OCI-LY1 (cell line): ENCODE data around the gene PRR36.

ENCODE experiments used
- H2AFZ ChIP-seq: fragments of 200-600 bp; sonication (generic), shearing (Covaris generic); 2 replicates; pipeline ENCODE4 v1.6.0; 2014; ENCODE audit warnings: antibody characterized with exemption, mild to moderate bottlenecking, low read length
- H3F3A ChIP-seq: fragments of 200-600 bp; sonication (generic), shearing (Covaris generic); 2 replicates; pipeline ENCODE4 v1.6.0; 2014; ENCODE audit warnings: mild to moderate bottlenecking, antibody characterized with exemption, low read length, moderate library complexity; ENCODE audit not compliant: insufficient read depth
- H3K27ac ChIP-seq: fragments of 200-600 bp; sonication (generic); 2 replicates; pipeline ENCODE4 v1.5.1; 2014; ENCODE audit warnings: low read length, mixed run types, mild to moderate bottlenecking, low read depth; ENCODE audit not compliant: poor library complexity, severe bottlenecking
- H3K27me3 ChIP-seq: fragments of 200-600 bp; sonication (generic); 2 replicates; pipeline ENCODE4 v1.6.0; 2014; ENCODE audit warnings: antibody characterized with exemption, mild to moderate bottlenecking, low read length, moderate library complexity; ENCODE audit not compliant: insufficient read depth
- H3K36me3 ChIP-seq: fragments of 200-600 bp; sonication (generic); 2 replicates; pipeline ENCODE4 v1.6.1; 2014; ENCODE audit warnings: mild to moderate bottlenecking, antibody characterized with exemption, low read length, moderate library complexity, mixed read lengths; ENCODE audit not compliant: insufficient read depth
- H3K4me1 ChIP-seq: fragments of 200-600 bp; sonication (generic); 2 replicates; pipeline ENCODE4 v1.5.1; 2014; ENCODE audit warnings: mild to moderate bottlenecking, low read length, moderate library complexity; ENCODE audit not compliant: insufficient read depth, severe bottlenecking
- H3K4me2 ChIP-seq: fragments of 200-600 bp; sonication (generic), shearing (Covaris generic); 2 replicates; pipeline ENCODE4 v1.6.1; 2014; ENCODE audit warnings: low read length
- H3K4me3 ChIP-seq: fragments of 200-600 bp; sonication (generic); 2 replicates; pipeline ENCODE4 v1.5.1; 2014; ENCODE audit warnings: low read length, low read depth, mild to moderate bottlenecking, mixed read lengths; ENCODE audit not compliant: poor library complexity, severe bottlenecking
- H3K79me2 ChIP-seq: fragments of 200-600 bp; shearing (Covaris generic); 2 replicates; pipeline ENCODE4 v1.6.1; 2016; ENCODE audit warnings: mixed run types, low read length, mixed read lengths; ENCODE audit not compliant: insufficient read depth
- H3K9ac ChIP-seq: fragments of 200-600 bp; sonication (generic), shearing (Covaris generic); 2 replicates; pipeline ENCODE4 v1.6.1; 2014; ENCODE audit warnings: mild to moderate bottlenecking, low read length, mixed read lengths
- H3K9me2 ChIP-seq: fragments of 200-600 bp; sonication (generic), shearing (Covaris generic); 2 replicates; pipeline ENCODE4 v1.6.1; 2014; ENCODE audit warnings: low read depth, mild to moderate bottlenecking, low read length, mixed read lengths
- H3K9me3 ChIP-seq: fragments of 200-600 bp; shearing (Covaris generic); 2 replicates; pipeline ENCODE4 v1.6.1; 2014; ENCODE audit warnings: low read length, mixed read lengths
- H4K20me1 ChIP-seq: fragments of 200-600 bp; sonication (generic), shearing (Covaris generic); 2 replicates; pipeline ENCODE4 v1.6.0; 2016; ENCODE audit warnings: mild to moderate bottlenecking, low read length; ENCODE audit not compliant: insufficient read depth
- EZH2 ChIP-seq: fragments of 200-600 bp; sonication (generic), shearing (Covaris generic); IDR thresholded peaks from 2 replicates; pipeline ENCODE4 v1.8.0; 2017; ENCODE audit warnings: borderline replicate concordance, mixed run types, mild to moderate bottlenecking, antibody characterized with exemption, low read length, moderate library complexity, mixed read lengths
- TF ChIP-seq, protein P1 (sequence below): fragments of 200-600 bp; sonication (generic), shearing (Covaris generic); IDR thresholded peaks from 2 replicates; pipeline ENCODE4 v1.5.1; 2017; ENCODE audit warnings: mild to moderate bottlenecking, antibody characterized with exemption, low read length, moderate library complexity, mixed read lengths

PRR36 gene

DNA sequence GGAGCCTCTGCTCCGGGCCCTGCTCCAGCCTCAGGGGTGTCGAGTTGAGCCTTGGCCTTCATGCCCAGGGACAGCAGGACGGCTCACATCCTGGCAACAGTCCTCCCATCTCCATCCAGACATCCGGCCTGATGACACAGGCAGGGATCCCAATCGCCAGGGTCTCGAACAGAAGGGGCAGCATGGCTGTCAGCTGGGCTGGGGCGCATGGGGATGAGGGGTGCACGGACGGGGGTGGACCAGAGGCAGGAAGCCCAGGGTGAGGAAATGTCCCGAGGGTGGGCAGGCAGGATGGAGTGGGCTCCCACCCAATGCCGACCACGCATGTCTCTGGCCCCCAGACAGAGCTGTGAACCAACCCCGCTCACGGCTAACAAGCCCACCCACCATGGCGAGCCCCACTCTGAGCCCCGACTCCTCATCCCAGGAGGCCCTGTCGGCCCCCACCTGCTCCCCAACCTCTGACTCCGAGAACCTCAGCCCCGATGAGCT lies 28.0 kb downstream of the PRR36 start:
- TF ChIP-seq, protein P1, sequence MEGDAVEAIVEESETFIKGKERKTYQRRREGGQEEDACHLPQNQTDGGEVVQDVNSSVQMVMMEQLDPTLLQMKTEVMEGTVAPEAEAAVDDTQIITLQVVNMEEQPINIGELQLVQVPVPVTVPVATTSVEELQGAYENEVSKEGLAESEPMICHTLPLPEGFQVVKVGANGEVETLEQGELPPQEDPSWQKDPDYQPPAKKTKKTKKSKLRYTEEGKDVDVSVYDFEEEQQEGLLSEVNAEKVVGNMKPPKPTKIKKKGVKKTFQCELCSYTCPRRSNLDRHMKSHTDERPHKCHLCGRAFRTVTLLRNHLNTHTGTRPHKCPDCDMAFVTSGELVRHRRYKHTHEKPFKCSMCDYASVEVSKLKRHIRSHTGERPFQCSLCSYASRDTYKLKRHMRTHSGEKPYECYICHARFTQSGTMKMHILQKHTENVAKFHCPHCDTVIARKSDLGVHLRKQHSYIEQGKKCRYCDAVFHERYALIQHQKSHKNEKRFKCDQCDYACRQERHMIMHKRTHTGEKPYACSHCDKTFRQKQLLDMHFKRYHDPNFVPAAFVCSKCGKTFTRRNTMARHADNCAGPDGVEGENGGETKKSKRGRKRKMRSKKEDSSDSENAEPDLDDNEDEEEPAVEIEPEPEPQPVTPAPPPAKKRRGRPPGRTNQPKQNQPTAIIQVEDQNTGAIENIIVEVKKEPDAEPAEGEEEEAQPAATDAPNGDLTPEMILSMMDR: no peak
- TF ChIP-seq EZH2: no peak
- no peak overlapping the region for H3K4me2 ChIP-seq
- H3K4me3 ChIP-seq: no peak overlapping the region
- no peak overlapping the region for H3K9ac ChIP-seq
- no peaks in the 10 kb centered on the region for H3K27me3 ChIP-seq
- no peaks in the 10 kb centered on the region for H3K4me1 ChIP-seq
- no peak overlapping the region for H3K27ac ChIP-seq
- no peaks in the 10 kb centered on the region for H4K20me1 ChIP-seq
- no peak overlapping the region for H2AFZ ChIP-seq
- no peaks in the 10 kb centered on the region for H3K9me3 ChIP-seq
- no peaks in the 10 kb centered on the region for H3K79me2 ChIP-seq
- H3K36me3 ChIP-seq: no peaks in the 10 kb centered on the region
- no peaks in the 10 kb centered on the region for H3K9me2 ChIP-seq
- no peaks in the 10 kb centered on the region for H3F3A ChIP-seq

DNA sequence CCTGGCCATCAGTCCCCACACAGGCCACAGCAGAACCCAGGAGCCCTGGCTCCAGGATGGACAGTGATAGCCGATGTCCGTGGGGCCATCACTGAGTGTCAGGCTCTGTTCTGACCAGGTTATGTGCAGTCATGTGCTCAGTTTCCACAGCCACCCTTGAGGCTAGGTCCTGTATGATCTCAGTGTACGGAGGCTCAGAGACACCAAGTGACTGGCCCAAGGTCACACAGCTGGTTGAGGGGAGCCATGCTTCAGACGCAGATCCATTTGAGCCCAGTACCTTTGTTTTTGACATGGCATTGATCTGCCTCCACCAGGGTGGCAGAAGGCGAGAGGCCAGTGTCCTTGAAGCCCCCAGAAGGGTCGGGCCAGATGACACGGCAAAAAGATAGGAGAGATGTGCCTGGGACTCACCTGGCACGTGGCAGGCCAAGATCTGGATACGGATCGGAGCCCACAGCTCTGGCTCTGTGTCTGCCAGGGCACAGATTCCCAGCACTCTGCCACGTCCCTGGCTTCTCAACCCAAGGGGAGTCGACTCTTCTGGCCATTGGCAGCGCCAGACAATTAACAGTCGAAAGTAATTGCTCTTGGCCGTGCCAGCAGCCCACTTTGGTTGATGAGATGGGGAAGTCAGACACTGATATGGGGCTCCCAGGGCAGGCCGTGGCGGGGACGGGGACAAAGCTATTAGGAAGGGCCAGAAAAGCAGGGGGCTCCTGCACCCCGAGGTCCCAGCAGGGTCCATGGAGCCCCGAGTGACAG lies 28.6 kb downstream of the PRR36 start:
- TF ChIP-seq, protein P1: no peak
- TF ChIP-seq EZH2: no peak
- Histone ChIP-seq H3K27ac (no peak overlapping the region), H3K9ac (no peak overlapping the region), H3K4me1 (no peaks in the 10 kb centered on the region), H3K4me3 (no peak overlapping the region), H3K9me3 (no peaks in the 10 kb centered on the region), H3K27me3 (no peaks in the 10 kb centered on the region), H3K79me2 (no peaks in the 10 kb centered on the region), H2AFZ (no peak overlapping the region), H3K4me2 (no peak overlapping the region), H3K36me3 (no peaks in the 10 kb centered on the region), H4K20me1 (no peaks in the 10 kb centered on the region), H3F3A (no peaks in the 10 kb centered on the region), H3K9me2 (no peaks in the 10 kb centered on the region)

- H3K4me2 ChIP-seq: no peak overlapping the region
- H3K27me3 ChIP-seq: no peaks in the 10 kb centered on the region
- H3K4me1 ChIP-seq: no peaks in the 10 kb centered on the region
- no peak overlapping the region for H3K27ac ChIP-seq
- no peaks in the 10 kb centered on the region for H3K9me3 ChIP-seq
- no peak overlapping the region for H3K9ac ChIP-seq
- no peaks in the 10 kb centered on the region for H3K36me3 ChIP-seq
- H4K20me1 ChIP-seq: no peaks in the 10 kb centered on the region
- no peak for TF ChIP-seq EZH2
- TF ChIP-seq, protein P1: no peak
- no peaks in the 10 kb centered on the region for H3K9me2 ChIP-seq
- no peak overlapping the region for H3K4me3 ChIP-seq
- no peaks in the 10 kb centered on the region for H3F3A ChIP-seq
- no peak overlapping the region for H2AFZ ChIP-seq
- no peaks in the 10 kb centered on the region for H3K79me2 ChIP-seq
Measured at GRCh38 chr19:7844951-7845350, 29.2 kb downstream of the PRR36 start.
